PC-3 (cell line): ENCODE results near the gene HARS1. TPM values are rescaled to one million over a fixed set of nuclear protein-coding genes. Genes with fewer than 3 reads are reported as not detected.
"Not testable (repeated sequence)": the region's sequence is repeated elsewhere in the genome, so short reads cannot be mapped to it uniquely, and the experiment has no call there.

ENCODE experiments used
- ATAC-seq: fragments of 200-7000 bp; cut with Tn5 transposase; 2 replicates; pipeline ENCODE4 v1.9.1; 2020; ENCODE audit warnings: mild to moderate bottlenecking, moderate library complexity
- BruUV-seq: library from RNA; stranded (reverse); fragments of 400-500 nt; replicated peaks from 2 replicates; lab custom pipeline; 2021; lab: Mats Ljungman, UMichigan
- CTCF ChIA-PET: fragments of 300-600 bp; sonication (Branson Sonifier 250); formaldehyde crosslinking; loops from one replicate; lab custom pipeline; 2022; ENCODE audit warnings: antibody characterized with exemption; lab: Charles Lee
- POLR2A ChIA-PET: fragments of 300-600 bp; sonication (Branson Sonifier 250); formaldehyde crosslinking; loops from one replicate; lab custom pipeline; 2022; ENCODE audit warnings: antibody characterized with exemption; ENCODE audit not compliant: unreplicated experiment; lab: Charles Lee
- DNase-seq: peaks from one replicate; pipeline ENCODE4 v3.0.0-alpha.2; 2015
- H2AFZ ChIP-seq: fragments of 300-600 bp; sonication (generic); 2 replicates; pipeline ENCODE4 v1.6.0; 2016; ENCODE audit warnings: antibody characterized with exemption, low read length
- H3F3A ChIP-seq: fragments of 300-600 bp; sonication (generic); one replicate; pipeline ENCODE4 v1.6.0; 2017; ENCODE audit warnings: antibody characterized with exemption, low read length, control low read depth, mild to moderate bottlenecking; ENCODE audit not compliant: unreplicated experiment
- H3K27ac ChIP-seq: fragments of 300-600 bp; sonication (generic); 2 replicates; pipeline ENCODE4 v1.5.1; 2016; ENCODE audit warnings: mild to moderate bottlenecking, low read length
- H3K27me3 ChIP-seq: fragments of 300-600 bp; sonication (generic); 2 replicates; pipeline ENCODE4 v1.6.1; 2016; ENCODE audit warnings: low read length, mixed read lengths
- H3K36me3 ChIP-seq: fragments of 300-600 bp; sonication (generic); 2 replicates; pipeline ENCODE4 v1.6.1; 2016; ENCODE audit warnings: low read depth, mixed run types, low read length, mixed read lengths
- H3K4me1 ChIP-seq: fragments of 300-600 bp; sonication (generic); 2 replicates; pipeline ENCODE4 v1.5.1; 2016; ENCODE audit warnings: low read length; ENCODE audit not compliant: insufficient read depth
- H3K4me2 ChIP-seq: fragments of 300-600 bp; sonication (generic); 2 replicates; pipeline ENCODE4 v1.6.0; 2016; ENCODE audit warnings: low read length
- H3K4me3 ChIP-seq: fragments of 300-600 bp; sonication (generic); 2 replicates; pipeline ENCODE4 v1.5.1; 2016; ENCODE audit warnings: mild to moderate bottlenecking, low read length, mixed read lengths
- H3K79me2 ChIP-seq: fragments of 300-600 bp; sonication (generic); 2 replicates; pipeline ENCODE4 v1.6.1; 2017; ENCODE audit warnings: low read length, mixed read lengths
- H3K9ac ChIP-seq: fragments of 300-600 bp; sonication (generic); 2 replicates; pipeline ENCODE4 v1.6.0; 2016; ENCODE audit warnings: mild to moderate bottlenecking, low read length
- H3K9me2 ChIP-seq: fragments of 300-600 bp; sonication (generic); replicated peaks from 2 replicates; pipeline ENCODE4 v1.6.1; 2016; ENCODE audit warnings: mixed run types, low read length, mixed read lengths
- H3K9me3 ChIP-seq: fragments of 300-600 bp; sonication (generic); 2 replicates; pipeline ENCODE4 v1.6.1; 2016; ENCODE audit warnings: low read length, mixed read lengths
- H4K20me1 ChIP-seq: fragments of 300-600 bp; sonication (generic); 2 replicates; pipeline ENCODE4 v1.6.1; 2016; ENCODE audit warnings: low read length, mixed read lengths
- EZH2 ChIP-seq: fragments of 300-600 bp; sonication (generic); IDR thresholded peaks from one replicate; pipeline ENCODE4 v1.6.1; 2017; ENCODE audit warnings: antibody characterized with exemption, mild to moderate bottlenecking, low read length; ENCODE audit not compliant: unreplicated experiment
- EZH2phosphoT487 ChIP-seq: fragments of 300-600 bp; sonication (generic); IDR thresholded peaks from 2 replicates; pipeline ENCODE4 v1.6.1; 2018; ENCODE audit warnings: mild to moderate bottlenecking, antibody characterized with exemption, low read length, borderline replicate concordance
- intact Hi-C: fragments of 100-400 bp; cut with micrococcal nuclease; formaldehyde crosslinking; loops from 2 replicates; pipeline ENCODE4 v1.9.0; 2023
- total RNA-seq: library from RNA; depleted of rRNA; stranded (reverse); fragments of >200 nt; gene quantifications from 2 replicates; pipeline ENCODE4 v1.2.3, GENCODE V29; 2014
- TF ChIP-seq, protein P1 (sequence below): fragments of 300-600 bp; sonication (generic); conservative IDR thresholded peaks from 2 replicates; pipeline ENCODE4 v1.5.1; 2017; ENCODE audit warnings: antibody characterized with exemption, low read depth, mild to moderate bottlenecking, low read length

HARS1 gene
- total RNA-seq, 1 experiment from 2014 or later = 87.1 TPM

DNA sequence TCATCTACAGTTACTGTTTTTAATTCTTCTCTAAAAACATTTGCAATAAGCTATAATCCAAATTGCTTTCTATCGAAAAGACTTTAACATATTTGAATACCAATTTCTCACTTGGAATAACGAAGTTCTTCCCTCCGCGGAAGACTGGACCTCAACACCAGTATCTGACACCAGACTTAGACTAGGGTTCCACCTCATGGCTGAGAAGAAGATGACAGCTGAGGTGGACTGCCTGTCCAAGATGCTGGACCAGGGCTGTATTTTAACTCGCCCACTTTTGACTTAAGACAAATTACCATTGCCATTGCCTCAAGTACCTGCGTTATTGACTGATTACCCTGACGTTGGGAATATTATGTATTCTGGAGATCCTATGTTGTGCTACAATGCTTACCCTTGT, 43.2 kb upstream of the HARS1 start:
- ChIA-PET POLR2A (interaction anchor here (0.7 kb wide), 1 partner anchor 270 kb away, joined by 3 read pairs; no protein-coding TSS in a partner anchor), CTCF (no interaction called here)
- Histone ChIP-seq H3K9me2 (no peaks in the 10 kb centered on the region), H3K4me2 (no peak overlapping the region), H3K27ac (no peak overlapping the region), H3K9ac (no peak overlapping the region), H3K4me3 (no peak overlapping the region), H3K27me3 (no peaks in the 10 kb centered on the region), H3K79me2 (no peaks in the 10 kb centered on the region), H3K4me1 (no peaks in the 10 kb centered on the region), H3K36me3 (no peaks in the 10 kb centered on the region), H2AFZ (no peak overlapping the region), H3F3A (no peaks in the 10 kb centered on the region), H3K9me3 (no peaks in the 10 kb centered on the region), H4K20me1 (no peaks in the 10 kb centered on the region)
- BruUV-seq = no TSS peak
- intact Hi-C loops = no loop called here
- TF ChIP-seq, protein P1, sequence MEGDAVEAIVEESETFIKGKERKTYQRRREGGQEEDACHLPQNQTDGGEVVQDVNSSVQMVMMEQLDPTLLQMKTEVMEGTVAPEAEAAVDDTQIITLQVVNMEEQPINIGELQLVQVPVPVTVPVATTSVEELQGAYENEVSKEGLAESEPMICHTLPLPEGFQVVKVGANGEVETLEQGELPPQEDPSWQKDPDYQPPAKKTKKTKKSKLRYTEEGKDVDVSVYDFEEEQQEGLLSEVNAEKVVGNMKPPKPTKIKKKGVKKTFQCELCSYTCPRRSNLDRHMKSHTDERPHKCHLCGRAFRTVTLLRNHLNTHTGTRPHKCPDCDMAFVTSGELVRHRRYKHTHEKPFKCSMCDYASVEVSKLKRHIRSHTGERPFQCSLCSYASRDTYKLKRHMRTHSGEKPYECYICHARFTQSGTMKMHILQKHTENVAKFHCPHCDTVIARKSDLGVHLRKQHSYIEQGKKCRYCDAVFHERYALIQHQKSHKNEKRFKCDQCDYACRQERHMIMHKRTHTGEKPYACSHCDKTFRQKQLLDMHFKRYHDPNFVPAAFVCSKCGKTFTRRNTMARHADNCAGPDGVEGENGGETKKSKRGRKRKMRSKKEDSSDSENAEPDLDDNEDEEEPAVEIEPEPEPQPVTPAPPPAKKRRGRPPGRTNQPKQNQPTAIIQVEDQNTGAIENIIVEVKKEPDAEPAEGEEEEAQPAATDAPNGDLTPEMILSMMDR = peak; percentile 28; the same call in 1 of the 2 replicates
- TF ChIP-seq EZH2phosphoT487 = no peak
- DNase-seq (peak; percentile 3), ATAC-seq (no peak)

DNA sequence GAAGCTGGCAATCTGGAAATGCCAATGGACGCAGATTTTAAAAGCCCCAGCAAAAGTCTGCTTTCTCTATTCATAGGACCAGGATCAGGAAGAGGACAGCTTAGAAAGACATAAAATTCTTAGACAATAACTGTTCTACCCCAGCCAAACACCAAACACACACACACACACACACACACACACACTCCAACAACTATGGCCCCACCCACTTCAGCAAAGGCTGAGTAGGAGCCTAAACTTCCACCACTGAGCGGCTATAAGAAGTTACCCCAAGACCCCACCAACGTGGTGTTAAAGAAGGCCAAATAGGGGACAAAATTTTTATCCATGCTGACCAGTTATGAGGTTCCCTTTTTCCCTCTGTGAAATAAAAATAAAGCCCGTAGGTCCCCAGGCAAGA, 41.9 kb upstream of the HARS1 start:
- no TSS peak for BruUV-seq
- TF ChIP-seq, protein P1 = no peak
- TF ChIP-seq EZH2 (no peak), EZH2phosphoT487 (no peak)
- CTCF ChIA-PET = no interaction called here
- Histone ChIP-seq H2AFZ (no peak overlapping the region), H3K4me1 (no peaks in the 10 kb centered on the region), H3K9ac (no peak overlapping the region), H3K27me3 (no peaks in the 10 kb centered on the region), H3K36me3 (no peaks in the 10 kb centered on the region), H4K20me1 (no peaks in the 10 kb centered on the region), H3F3A (no peaks in the 10 kb centered on the region), H3K9me2 (no peaks in the 10 kb centered on the region), H3K9me3 (no peaks in the 10 kb centered on the region), H3K4me2 (no peak overlapping the region), H3K79me2 (no peaks in the 10 kb centered on the region), H3K4me3 (no peak overlapping the region), H3K27ac (no peak overlapping the region)
- intact Hi-C loops = no loop called here
- no peak for DNase-seq
- ATAC-seq = no peak
- POLR2A ChIA-PET = no interaction called here

DNA sequence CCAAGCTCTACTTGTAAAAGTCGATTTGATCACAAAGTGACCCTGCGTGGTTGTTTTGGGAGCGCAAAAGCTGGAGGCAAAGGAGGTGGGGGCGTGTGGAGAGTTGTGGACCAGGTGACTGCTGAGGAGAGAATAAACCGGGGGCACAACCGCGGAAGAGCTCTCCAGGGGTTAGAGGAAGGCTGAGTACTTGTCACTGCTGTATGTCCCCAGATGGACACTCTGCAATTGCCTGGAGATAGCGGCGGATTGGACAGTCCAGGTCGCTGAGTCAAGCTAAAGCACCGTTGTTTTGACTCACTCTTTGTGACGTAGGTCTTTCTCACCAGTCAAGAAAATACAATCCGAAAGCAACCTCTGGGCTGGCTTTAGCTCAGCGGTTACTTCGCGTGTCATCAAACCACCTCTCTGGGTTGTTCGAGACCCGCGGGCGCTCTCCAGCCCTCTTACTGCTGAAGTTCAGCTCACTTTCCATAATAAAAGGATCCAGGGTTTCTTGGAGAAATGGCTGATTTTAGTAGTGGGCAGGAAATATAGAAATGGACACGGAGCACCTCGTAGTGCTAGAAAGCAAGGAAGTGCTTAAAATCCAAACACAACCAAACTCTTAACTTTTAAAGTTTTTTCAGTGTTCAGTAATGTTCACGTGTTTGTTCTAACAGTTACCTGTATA, 34.8 kb upstream of the HARS1 start:
- DNase-seq = no peak
- no peaks in the 10 kb centered on the region for H3K79me2 ChIP-seq
- no peak overlapping the region for H3K4me3 ChIP-seq
- TF ChIP-seq EZH2phosphoT487 (no peak), EZH2 (no peak)
- TF ChIP-seq, protein P1 = no peak
- H3K9me2 ChIP-seq = no peaks in the 10 kb centered on the region
- no peaks in the 10 kb centered on the region for H3K27me3 ChIP-seq
- intact Hi-C loops = no loop called here
- ChIA-PET CTCF (no interaction called here), POLR2A (no interaction called here)
- no peak overlapping the region for H3K27ac ChIP-seq
- ATAC-seq = no peak
- H3K9ac ChIP-seq = no peak overlapping the region
- H3K4me1 ChIP-seq = no peaks in the 10 kb centered on the region
- H3K36me3 ChIP-seq = no peaks in the 10 kb centered on the region
- BruUV-seq = no TSS peak
- no peaks in the 10 kb centered on the region for H3K9me3 ChIP-seq
- no peaks in the 10 kb centered on the region for H3F3A ChIP-seq
- no peaks in the 10 kb centered on the region for H4K20me1 ChIP-seq
- no peak overlapping the region for H2AFZ ChIP-seq
- H3K4me2 ChIP-seq = no peak overlapping the region

DNA sequence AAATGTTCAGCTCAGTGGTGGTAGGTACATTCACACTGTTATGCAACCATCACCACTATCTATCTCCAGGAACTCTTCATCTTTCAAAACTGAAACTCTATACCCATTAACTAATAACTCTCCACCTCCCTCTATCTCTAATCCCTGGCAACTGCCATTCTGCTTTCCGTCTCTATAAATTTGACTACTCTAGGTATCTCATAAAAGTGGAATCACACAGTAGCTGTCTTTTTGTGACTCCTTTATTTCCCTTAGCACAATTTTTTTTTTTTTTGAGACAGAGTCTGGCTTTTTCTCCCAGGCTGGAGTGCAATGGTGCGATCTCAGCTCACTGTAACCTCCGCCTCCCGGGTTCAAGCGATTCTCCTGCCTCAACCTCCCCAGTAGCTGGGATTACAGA, 30.2 kb upstream of the HARS1 start:
- not testable (repeated sequence) for H3K4me2 ChIP-seq, H3K27me3 ChIP-seq, H3K79me2 ChIP-seq, H3K4me1 ChIP-seq, H3K9ac ChIP-seq, H3K4me3 ChIP-seq, H3F3A ChIP-seq, BruUV-seq, H3K9me2 ChIP-seq, H3K36me3 ChIP-seq, H2AFZ ChIP-seq, H3K27ac ChIP-seq, H4K20me1 ChIP-seq, DNase-seq, ATAC-seq, H3K9me3 ChIP-seq
- intact Hi-C loops = loop anchor here (5.0 kb wide), 1 partner anchor 364 kb away; no protein-coding TSS in a partner anchor
- ChIA-PET CTCF (interaction anchor here (0.6 to 1.5 kb wide), 2 partner anchors 30 to 74 kb away, joined by 3 read pairs; partner anchors contain the start of genes HARS1, HARS2, IK and NDUFA2), POLR2A (interaction anchor here (0.5 kb wide), 1 partner anchor 302 kb away, joined by 21 read pairs; no protein-coding TSS in a partner anchor)
